GM18861 (cell line): ENCODE results near the gene LMF1.
A peak's percentile ranks its signal among the peaks of the same experiment; 100 is the strongest.
"Not testable (repeated sequence)": the region's sequence is repeated elsewhere in the genome, so short reads cannot be mapped to it uniquely, and the experiment has no call there.

Experiments
- ATAC-seq: cut with Tn5 transposase; IDR thresholded peaks from one replicate; pipeline ENCODE4 v1.9.1; 2021; ENCODE audit not compliant: unreplicated experiment

LMF1 gene

DNA sequence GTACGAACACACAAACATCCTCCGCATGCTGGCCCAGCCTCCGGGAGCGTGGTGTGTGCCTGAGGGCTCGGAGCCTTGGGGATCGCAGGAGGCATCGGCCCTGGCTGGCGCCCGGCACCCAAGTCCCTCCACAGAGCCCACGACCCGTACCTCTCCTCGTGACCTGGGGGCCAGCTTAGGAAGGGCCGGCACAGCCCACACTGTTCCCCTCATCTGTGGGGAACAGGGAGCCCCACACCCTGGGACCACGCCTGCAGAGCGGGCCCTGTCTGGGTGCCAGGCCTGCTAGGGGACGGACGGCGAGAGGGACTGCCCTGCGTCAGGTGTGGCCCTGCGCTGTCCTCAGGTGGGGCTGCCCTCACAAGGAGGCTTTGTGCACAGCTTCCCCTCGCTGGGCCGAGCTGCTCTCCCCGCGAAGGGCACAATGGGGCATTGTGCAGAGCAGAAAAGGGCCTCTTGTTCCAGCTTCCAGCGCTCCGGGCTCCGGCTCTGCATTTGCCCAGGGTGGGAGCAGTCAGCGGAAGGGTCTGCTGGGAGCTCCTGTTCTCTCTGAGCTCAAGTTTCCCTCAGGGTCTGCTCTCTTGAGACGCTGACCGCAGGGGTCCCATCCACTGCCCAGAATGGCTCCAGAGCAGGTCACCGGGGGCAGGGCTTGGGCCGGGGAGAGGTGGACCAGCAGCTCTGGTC is 1.7 kb upstream of the LMF1 start:
- ATAC-seq: no peak

DNA sequence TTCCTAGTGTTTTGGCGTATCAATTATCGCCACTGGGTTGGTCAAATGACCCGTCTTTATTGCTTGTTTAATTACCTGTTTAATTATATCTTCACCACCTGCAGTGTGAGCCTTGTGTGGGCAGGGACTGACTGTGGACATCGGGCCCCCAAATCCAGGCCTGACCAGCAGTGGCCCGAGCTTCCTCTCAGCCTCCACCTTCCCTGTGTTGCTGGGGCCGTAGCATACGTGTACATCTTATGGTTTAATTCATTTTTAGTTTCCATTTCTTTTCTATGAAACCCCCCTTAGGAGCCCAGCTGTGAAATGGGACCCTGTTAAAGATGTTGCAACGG is 1.2 kb upstream of the LMF1 start:
- no peak for ATAC-seq

DNA sequence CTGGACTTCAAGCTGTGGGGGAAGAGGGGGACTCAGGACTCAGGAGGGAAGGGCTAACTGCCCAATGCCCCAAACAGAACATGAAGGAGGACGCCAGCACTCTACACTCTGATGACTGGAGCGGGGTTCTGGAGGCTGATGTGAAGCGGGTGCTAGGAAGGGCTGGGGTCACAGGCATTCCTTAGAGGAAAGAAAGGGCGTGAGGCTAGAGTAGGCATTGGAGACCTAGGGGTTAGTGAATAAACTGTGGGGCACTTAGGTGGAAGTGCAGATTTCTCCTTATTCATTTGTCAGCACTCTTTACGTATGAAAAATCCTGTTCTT is 760 bp upstream of the LMF1 start:
- no peak for ATAC-seq

DNA sequence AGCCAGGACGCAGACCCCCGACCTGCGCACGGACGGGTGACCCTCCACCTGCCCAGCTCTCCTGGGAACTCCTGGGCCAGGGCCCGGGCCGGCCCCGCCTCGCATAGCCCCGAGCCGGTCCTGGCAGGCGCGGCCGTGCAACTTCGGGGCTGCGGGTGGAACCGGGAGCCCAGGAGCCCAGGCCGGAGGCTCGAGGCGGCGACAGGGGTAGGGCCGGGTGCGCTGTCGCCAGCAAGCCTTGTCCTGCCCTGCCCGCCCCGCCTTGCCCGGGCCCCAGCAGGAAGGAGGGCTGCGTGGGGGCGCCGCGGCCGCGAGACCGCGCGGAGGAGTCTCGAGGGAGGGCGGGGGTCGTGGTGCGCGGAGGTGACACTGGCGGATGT is 408 bp downstream of the LMF1 start:
- ATAC-seq: peak; percentile 7

DNA sequence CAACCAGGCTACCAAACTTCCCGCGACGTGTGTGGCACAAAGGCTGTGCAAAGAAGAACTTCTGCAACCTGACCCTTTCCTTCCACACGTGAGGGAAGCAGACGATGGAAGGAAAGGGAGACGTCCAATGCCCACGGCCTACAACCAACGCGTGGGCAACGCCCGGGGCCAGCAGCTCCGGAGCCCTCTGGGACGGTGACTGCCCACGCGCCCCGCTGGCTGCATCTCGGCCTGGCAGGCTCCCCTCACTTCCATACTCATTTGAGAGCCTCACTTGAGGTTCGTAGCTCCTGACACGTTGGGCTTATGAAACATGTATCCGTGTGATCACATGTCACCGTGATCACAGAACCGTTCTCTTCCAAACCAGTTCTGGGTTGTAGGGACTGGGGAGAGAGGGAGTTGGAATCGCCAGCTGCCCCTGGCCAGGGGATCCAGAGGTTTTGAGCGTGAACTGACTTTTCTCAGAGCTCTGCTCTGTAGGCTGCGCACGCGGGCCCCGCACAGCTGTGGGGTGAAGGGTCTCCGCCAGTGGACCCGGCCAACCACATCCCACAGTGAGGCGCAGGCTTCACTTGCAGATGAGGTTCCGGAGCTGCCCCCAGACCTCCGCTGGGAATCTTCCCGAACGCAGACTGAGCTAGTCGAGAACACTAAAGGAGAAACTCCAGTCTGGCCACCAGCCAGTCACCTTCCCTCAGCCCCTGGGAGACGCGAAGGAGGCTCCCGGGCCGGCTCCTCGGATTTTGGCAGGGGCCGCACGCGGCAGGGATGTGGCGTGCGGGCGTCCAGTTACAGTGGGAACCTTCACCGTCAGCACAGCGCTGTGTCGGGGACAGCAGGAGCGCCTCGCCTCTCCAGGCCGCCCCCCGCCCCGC is 1.0 kb downstream of the LMF1 start:
- ATAC-seq: no peak

DNA sequence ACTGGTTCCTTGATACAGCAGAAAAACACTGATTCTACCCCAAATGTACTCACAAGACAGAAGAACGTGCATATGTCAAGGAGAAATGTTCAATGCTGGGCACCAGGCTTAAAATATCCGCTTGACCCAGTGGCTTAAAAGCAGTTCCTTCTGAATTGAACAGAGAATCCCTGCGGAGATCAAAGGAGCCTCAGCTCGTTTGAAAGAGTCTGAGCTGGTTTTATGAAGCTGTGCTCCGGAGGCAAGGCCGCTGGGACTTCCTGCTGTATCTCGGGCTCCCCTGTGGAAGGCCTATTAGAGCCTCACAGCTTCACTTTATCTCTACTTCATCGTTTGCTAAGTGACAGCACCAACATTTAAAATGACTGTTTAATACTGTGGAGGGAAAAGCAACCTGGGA is 2.2 kb downstream of the LMF1 start:
- no peak for ATAC-seq

DNA sequence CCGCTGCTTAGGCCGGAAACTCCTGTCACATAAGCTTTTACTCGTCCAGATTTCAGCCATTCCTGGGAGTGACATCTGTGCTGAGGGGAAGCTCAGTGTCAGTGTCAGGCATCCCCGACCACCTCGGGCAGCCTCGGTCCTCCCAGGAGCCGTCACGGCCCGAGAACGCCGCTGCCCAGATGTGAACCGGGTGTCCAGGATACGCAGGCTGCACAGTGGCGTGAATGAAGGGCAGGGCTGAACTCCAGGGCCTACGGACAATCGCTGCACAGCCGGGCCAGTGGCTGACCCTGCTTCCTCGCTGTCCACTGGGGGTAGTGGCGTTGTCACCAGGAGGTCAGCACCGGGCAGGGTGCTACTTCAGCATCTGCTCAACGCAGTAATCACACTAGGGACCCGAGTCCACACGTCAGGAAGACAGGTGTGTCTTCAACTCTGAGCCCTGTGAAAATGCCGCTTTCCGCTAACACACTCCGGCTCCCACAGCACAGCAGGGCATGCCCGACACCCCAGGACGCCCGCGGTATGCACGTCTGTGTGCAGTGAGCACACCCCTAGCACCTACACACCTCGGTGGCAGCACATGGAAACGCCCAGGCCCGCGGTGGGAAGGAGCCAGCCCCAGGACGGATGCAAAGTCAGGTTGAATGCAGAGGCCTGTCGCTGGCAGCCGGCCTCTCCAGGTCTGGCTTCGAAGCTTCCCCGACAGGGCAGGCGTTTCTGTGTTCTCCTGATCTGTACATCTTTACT is 3.1 kb downstream of the LMF1 start:
- ATAC-seq: no peak

DNA sequence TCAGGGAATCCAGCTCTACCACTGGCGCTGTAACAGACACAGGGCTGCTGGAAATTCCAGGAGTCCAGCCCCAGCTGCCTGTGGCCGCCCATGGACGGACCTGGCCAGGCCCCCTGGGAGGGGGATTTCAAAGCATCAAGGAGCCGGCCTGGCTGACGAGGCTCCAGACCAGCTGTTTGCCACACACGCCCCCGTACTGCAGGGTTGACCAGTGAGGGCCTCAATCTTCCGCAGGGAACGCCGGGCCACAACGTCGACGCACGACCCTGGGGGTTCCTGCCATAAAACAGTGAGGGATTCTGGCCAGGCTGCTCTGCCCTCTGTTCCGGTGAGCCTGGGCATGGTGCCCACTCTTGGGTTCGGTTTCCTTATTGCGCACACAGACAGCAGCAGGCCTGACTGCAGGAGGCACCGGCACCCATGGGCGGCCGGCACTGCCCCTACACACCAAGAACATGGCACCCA is 3.7 kb downstream of the LMF1 start:
- ATAC-seq: no peak

DNA sequence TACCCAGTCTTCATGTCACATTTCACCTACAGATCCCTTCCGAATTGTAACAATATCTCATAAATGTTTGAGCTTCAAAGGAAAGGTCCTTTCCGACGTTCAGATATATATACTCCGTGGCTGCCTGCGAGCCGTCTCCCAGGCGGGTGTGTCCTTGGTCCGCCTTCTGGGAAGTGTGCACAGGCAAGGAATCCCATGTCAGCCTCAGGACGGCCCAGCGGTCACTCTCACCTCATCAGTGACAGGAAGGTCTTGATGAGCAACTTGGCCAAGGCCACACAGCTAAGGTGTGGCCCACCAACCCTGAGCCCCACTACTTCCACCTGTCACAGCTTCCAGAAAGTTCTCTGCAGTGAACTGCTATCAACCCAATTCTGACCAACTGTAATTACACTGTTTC is 4.3 kb downstream of the LMF1 start:
- ATAC-seq: no peak

DNA sequence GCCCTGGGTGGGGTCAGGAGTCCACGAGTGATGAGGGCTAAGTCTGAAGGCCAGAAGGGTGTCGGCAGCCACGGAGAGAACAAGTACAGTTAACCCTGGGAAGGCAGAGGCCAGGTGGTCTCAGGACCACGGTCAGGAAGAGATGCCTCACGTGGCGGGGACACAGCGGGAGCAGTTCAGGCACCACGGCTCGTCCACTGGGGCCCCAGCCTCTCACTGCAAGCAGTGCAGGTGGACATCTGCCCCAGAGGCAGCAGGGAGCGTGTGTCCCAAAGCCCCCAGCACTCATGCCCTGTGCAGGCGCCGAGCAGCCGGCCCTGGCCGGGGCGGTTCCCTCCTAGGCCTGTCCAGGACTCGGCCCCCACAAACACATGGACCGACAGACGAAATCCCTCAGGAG is 4.7 kb downstream of the LMF1 start:
- no peak for ATAC-seq

DNA sequence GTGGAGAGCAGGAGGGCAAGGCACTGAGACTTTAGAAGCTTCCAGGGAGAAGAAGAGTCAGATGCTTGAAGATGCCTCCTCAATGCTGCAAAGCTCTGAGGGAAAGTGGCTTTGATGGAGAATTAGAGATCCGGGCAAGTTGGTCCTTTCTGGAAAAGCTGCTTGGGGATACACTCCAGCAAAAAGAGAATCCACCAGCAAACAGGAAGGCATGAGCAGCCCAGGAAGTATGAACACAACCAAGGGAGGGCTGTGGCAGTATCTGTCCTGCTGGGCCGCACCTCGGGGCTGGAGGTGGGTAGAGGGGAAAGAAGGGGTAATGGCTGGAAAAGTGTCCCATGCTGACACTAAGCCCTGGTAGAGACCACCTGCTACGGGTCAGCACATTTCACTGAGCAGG is 5.3 kb downstream of the LMF1 start:
- ATAC-seq: no peak

DNA sequence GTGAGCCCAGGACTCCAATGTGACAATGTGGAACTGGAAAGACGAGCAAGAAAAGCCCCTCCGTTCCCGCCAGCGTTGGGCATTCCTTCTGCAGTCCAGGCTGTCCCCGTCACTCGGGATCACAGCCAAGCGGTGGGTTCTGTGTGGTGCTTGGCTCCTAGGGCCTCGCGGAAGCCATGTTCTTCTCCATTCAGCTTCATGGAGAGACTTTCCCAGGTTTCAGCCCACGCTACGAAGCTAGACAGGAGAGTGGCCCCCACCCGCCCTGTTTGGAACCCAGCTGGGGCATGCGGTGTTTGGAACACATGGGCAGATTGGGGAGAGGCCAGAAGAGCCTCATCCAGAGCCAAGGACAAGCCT is 5.8 kb downstream of the LMF1 start:
- no peak for ATAC-seq

DNA sequence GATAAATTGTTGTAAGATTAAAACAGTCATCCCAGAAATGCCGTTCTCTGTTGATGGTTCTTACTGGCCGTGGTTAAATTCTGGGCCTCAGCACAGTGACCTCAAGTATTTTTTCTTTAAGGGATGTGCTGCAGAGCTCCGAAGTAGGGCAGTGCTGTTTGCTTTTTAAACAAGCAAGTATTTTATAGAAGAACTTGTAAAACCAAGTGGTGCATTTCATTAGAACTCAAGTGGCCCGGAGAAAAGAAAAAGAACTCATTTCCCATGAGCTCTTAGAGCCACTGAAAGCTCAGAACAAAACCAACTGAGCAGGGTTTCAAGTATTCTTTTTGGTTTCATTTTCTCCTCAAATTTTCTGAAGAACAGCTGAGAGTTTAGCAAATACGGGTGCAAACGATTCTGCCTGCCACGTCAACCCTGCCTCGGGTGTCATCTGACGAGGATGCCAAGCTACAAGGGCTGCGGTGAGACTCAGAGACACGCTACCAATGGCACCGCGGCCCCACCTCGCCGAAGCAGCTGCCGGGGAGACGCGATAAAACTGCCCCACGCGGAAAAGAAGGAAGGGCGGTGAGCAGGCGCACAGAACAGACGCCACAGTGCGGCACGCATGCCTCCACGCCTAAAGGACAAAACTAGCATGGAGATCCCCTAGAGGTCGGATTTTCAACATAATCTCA is 6.3 kb downstream of the LMF1 start:
- ATAC-seq: no peak

DNA sequence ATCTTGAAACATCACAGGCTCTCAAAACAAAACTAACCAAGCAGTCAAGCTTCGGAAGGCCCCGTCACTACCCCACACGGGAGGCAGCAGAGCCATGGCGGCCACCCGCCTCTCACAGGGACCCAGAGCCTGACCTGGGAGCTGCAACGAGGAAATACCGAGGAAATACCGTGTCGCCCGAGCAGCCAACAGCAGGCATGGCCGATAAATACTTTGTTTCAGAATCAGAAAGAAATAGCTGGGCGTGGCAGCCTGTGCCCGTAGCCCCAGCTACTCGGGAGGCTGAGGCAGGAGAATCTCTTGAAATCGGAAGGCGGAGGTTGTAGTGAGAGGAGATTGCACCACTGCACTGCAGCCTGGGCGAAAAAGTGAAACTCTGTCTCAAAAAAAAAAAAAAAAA is 6.9 kb downstream of the LMF1 start:
- ATAC-seq: no peak

DNA sequence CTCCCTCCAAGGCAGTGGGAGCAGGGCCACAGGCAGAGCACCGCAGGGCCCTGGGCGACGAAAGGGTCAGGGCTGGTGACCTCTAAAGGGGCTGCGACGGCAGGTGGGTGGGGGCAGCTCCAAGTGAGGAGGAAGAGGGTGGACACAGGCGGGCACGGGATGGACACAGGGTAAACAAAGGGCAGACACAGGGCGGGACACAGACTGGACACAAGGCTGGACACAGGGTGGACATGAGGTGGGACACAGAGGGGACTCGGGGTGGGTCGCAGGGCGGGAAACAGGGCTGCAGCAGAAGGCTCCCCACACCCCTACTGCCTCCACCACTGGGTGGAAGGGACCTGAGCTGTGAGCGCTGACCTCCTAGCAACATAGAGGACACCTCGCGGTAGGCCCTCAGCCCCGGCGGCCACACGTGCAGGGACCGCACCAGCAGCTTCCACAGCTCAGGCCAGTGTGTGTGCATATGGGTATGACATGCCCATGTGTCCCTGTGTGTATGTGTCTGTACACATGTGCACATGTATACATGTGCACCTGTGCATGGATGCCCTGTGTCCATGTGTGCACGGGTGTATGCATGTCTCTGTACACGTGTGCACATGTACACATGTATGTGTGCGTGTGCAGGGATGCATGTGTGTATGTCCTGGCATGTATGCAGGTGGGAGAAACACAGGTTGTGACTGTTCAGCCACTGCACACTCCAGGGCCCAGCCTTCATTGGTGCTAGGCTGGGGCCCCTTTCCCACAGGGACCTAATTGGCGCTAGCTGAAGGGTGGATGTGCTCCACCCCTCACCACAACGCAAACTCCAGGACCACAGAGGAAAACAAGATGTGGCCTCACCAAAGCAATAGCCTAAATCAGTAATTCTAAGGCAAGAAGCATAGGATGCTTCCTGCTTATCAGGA is 7.6 kb downstream of the LMF1 start:
- no peak for ATAC-seq

DNA sequence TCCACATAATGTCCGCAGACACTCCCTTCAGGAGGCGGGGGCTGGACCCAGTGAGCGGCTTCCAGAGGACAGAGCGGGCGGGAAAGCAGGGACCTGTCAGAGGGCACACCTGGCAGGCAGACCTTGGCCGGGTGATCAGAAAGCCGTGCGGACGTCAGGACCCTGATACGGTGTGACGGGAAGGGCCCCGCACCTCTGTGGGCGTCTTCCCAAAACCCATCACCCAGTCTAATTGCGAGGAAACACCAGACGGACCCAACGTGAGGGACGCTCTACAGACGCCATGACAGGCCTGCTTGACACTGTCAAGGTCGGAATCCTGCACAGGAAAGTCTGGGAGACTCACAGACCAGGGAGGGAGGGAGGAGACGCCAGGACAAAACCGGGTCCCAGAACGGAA is 8.4 kb downstream of the LMF1 start:
- no peak for ATAC-seq

DNA sequence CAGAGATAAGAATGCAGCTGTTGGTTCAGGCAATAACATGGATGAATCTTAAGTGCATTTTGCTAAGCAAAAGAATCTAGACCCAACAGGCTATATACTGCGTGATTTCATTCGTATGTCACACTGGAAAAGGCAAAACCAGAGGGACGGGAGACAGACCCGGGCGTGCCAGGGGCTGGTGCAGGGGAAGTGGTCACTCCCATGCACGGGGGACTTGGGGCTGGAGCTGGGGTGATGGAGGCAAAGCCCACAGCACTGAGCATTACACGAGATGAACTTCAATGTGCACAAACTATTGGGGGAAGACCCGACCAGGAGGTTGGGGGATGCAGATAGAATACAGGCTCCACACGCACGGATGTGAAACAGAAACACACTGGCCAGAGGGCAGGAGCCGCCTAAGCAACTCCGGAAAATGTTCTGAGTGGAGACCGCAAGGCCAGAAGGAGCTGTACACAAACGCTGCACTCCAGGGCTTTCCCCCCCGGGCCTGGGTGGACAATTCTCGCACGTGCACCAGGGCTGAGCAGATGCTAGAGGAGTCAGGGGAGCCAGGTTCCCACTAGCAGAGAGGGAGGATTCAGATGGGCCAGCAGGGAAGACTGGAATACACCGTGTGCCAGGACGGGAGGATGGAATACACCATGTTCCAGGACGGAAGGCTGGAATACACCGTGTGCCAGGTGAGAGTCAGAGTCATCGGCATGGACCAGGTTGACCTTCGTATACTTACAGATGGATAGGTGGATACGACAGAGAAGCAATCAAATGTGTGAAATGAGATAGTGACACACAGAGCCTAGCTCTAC is 11.3 kb downstream of the LMF1 start:
- no peak for ATAC-seq

DNA sequence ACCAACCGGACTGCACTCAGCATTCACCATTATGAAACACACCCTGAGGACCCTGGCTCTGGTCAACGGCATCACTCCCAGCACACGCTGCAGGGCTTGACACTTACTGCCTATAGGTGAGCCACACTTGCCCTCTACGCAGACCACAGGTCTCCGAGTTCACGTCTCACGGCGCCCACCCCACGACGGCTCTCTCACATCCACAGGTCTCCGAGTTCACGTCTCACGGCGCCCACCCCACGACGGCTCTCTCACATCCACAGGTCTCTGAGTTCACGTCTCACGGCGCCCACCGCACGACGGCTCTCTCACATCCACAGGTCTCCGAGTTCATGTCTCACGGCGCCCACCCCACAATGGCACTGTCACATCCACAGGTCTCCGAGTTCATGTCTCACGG is 15.0 kb downstream of the LMF1 start:
- ATAC-seq: not testable (repeated sequence)

DNA sequence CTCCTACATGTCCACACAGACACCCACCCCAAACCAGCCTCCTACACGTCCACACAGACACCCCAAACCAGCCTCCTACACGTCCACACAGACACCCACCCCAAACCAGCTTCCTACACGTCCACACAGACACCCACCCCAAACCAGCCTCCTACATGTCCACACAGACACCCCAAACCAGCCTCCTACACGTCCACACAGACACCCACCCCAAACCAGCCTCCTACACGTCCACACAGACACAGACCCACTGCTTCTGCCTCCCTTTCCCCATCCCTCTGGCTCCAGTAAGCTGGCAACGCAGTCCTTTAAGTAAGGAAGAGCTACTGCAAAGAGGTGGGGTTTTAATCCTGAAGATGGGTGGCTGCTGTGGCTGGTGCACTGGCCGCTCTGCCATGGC is 17.0 kb downstream of the LMF1 start:
- ATAC-seq: not testable (repeated sequence)

DNA sequence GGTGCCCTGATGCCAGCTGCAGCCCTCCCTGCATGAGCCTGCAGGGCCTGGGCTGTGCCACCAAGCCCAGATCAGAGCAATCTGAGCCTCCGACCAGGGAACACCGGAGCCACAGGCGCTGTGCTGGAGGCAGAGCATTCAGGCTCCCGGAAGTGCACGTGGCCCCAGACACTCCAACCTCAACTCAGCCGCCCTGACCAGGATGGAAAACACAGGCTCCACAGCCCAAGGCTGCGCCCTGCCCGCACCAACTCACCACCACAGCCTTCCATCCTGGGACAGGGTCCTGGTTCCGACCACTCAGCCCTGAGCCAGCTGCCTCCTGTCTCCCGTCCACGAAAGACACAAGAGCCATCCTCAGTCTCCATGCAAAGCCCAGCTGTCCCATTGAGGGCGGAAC is 18.5 kb downstream of the LMF1 start:
- no peak for ATAC-seq
